Measurements from ENCODE around the gene CCDC59.
A peak's percentile ranks its signal among the peaks of the same experiment; 100 is the strongest.
"Not testable (repeated sequence)": the region's sequence is repeated elsewhere in the genome, so short reads cannot be mapped to it uniquely, and the experiment has no call there.

CCDC59 gene

DNA sequence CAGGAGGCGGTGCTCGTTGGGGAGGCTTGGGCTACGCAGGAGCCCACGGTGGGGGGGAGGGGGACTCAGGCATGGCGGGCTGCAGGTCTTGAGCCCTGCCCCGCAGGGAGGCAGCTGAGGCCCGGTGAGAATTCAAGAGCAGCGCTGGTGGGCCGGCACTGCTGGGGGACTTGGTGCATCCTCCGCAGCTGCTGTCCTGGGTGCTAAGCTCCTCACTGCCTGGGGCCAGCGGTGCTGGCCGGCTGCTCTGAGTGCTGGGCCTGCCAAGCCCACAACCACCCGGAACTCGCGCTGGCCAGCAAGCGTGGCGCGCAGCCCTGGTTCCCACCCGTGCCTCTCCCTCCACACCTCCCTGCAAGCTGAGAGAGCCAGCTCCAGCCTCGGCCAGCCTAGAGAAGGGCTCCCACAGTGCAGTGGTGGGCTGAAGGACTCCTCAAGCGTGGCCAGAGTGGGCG is 3.3 kb upstream of the CCDC59 start:
- no peak overlapping the region for H3K27ac ChIP-seq (ENCODE audit: low read length)
- H3K4me1 ChIP-seq (ENCODE audit: control insufficient read depth, insufficient read depth, low read length): peaks cover 2% of the 10 kb centered on the region; the same call in 1 of the 2 replicates
- no peak for DNase-seq (ENCODE audit: low read depth, low spot score)
- H3K36me3 ChIP-seq (ENCODE audit: control insufficient read depth, insufficient read depth, low read length): no peaks in the 10 kb centered on the region
- no peak overlapping the region for H3K4me3 ChIP-seq (ENCODE audit: low read length)
- H3K9me3 ChIP-seq (ENCODE audit: control insufficient read depth, insufficient read depth, low read length): no peaks in the 10 kb centered on the region
- no CpG with 5 or more reads among the region's 22 CpGs for WGBS (ENCODE audit: insufficient coverage, insufficient read length)
- no peaks in the 10 kb centered on the region for H3K27me3 ChIP-seq (ENCODE audit: control insufficient read depth, insufficient read depth, low read length)

DNA sequence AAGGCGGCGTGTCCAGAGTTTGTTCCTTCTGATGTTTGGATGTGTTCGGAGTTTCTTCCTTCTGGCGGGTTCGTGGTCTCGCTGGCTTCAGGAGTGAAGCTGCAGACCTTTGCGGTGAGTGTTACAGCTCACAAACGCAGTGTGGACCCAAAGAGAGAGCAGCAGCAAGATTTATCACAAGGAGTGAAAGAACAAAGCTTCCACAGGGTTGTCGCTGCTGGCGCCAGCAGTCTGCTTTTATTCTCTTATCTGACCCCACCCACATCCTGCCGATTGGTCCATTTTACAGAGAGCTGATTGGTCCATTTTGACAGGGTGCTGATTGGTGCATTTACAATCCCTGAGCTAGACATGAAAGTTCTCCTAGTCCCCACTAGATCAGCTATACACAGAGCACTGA is 2.6 kb upstream of the CCDC59 start:
- no CpG with 5 or more reads among the region's 11 CpGs for WGBS (ENCODE audit: insufficient coverage, insufficient read length)
- H3K4me3 ChIP-seq (ENCODE audit: low read length); H3K9me3 ChIP-seq (ENCODE audit: control insufficient read depth, insufficient read depth, low read length); H3K27me3 ChIP-seq (ENCODE audit: control insufficient read depth, insufficient read depth, low read length); H3K36me3 ChIP-seq (ENCODE audit: control insufficient read depth, insufficient read depth, low read length); H3K4me1 ChIP-seq (ENCODE audit: control insufficient read depth, insufficient read depth, low read length); H3K27ac ChIP-seq (ENCODE audit: low read length); DNase-seq (ENCODE audit: low read depth, low spot score): not testable (repeated sequence)

DNA sequence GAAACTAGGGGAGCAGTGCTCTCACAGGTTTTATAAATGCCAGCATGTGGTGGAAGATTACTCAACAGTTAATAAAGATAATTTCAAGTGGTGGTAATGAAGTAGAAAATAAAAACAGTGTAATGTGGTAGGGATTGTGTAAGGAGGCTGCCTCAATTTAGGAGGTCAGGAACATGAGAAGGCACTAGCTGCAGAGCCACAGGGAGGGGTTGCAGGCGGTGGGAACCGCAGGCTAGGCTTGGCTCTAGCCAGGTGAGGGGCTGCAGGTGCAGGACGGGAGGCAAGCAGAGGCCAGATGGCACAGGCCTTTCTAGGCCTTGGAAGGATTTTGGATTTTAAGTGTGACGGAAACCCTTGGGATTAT is 910 bp upstream of the CCDC59 start:
- H3K36me3 ChIP-seq (ENCODE audit: control insufficient read depth, insufficient read depth, low read length): peaks cover 2% of the 10 kb centered on the region; the same call in 1 of the 2 replicates
- no peaks in the 10 kb centered on the region for H3K9me3 ChIP-seq (ENCODE audit: control insufficient read depth, insufficient read depth, low read length)
- DNase-seq (ENCODE audit: low read depth, low spot score): peak; percentile 4
- no peak overlapping the region for H3K27ac ChIP-seq (ENCODE audit: low read length)
- peak overlapping the region; percentile 99; the same call in 1 of the 2 replicates for H3K4me3 ChIP-seq (ENCODE audit: low read length)
- no CpG with 5 or more reads among the region's 4 CpGs for WGBS (ENCODE audit: insufficient coverage, insufficient read length)
- H3K27me3 ChIP-seq (ENCODE audit: control insufficient read depth, insufficient read depth, low read length): no peaks in the 10 kb centered on the region
- peaks cover 2% of the 10 kb centered on the region; the same call in 1 of the 2 replicates for H3K4me1 ChIP-seq (ENCODE audit: control insufficient read depth, insufficient read depth, low read length)

DNA sequence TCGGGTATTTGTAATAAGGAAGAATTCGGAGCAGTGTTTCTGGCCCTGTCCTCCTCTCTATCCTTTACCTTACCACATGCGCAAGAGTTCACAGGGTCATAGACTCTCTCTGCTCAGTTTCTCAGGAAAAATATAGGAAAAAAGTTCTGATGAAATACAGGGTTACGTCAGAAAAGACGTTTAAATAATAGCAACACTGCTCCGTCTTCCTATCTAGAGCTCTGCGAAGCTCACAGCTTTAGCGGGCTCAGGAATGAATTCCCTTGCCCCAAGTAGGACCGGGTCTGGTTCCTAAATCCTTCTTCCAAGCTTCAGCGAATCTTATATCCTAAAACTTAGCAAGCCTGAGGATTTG is 365 bp downstream of the CCDC59 start:
- Histone ChIP-seq H3K9me3 (ENCODE audit: control insufficient read depth, insufficient read depth, low read length) (no peaks in the 10 kb centered on the region), H3K27me3 (ENCODE audit: control insufficient read depth, insufficient read depth, low read length) (no peaks in the 10 kb centered on the region), H3K36me3 (ENCODE audit: control insufficient read depth, insufficient read depth, low read length) (peaks cover 2% of the 10 kb centered on the region; the same call in 1 of the 2 replicates), H3K4me1 (ENCODE audit: control insufficient read depth, insufficient read depth, low read length) (peaks cover 2% of the 10 kb centered on the region; the same call in 1 of the 2 replicates), H3K27ac (ENCODE audit: low read length) (no peak overlapping the region), H3K4me3 (ENCODE audit: low read length) (peak overlapping the region; percentile 99)
- no peak for DNase-seq (ENCODE audit: low read depth, low spot score)
- WGBS (ENCODE audit: insufficient coverage, insufficient read length): no CpG with 5 or more reads among the region's 10 CpGs

DNA sequence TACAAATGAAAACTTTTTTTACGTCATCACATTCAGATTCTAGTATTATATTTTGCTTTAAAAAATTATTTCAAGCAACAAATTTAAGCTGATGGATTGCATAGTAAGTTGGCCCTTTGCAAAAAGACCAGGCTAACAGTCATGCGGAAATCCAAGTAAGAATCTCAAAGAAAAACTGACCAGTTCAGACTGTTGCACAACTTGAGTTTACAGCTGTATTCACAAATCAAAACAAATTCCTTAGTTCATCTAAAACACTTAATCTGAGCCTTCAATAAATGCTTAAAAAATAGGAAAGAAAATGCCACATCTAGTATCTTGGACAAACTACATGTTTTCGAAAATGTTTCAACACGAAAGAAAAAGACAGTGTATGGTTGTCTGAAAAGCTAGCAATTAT is 847 bp downstream of the CCDC59 start:
- Histone ChIP-seq H3K27me3 (ENCODE audit: control insufficient read depth, insufficient read depth, low read length) (no peaks in the 10 kb centered on the region), H3K27ac (ENCODE audit: low read length) (no peak overlapping the region), H3K4me1 (ENCODE audit: control insufficient read depth, insufficient read depth, low read length) (peaks cover 2% of the 10 kb centered on the region; the same call in 1 of the 2 replicates), H3K9me3 (ENCODE audit: control insufficient read depth, insufficient read depth, low read length) (no peaks in the 10 kb centered on the region), H3K4me3 (ENCODE audit: low read length) (peak overlapping the region; percentile 99; the same call in 1 of the 2 replicates), H3K36me3 (ENCODE audit: control insufficient read depth, insufficient read depth, low read length) (peaks cover 2% of the 10 kb centered on the region; the same call in 1 of the 2 replicates)
- no peak for DNase-seq (ENCODE audit: low read depth, low spot score)
- no CpG with 5 or more reads among the region's 4 CpGs for WGBS (ENCODE audit: insufficient coverage, insufficient read length)

DNA sequence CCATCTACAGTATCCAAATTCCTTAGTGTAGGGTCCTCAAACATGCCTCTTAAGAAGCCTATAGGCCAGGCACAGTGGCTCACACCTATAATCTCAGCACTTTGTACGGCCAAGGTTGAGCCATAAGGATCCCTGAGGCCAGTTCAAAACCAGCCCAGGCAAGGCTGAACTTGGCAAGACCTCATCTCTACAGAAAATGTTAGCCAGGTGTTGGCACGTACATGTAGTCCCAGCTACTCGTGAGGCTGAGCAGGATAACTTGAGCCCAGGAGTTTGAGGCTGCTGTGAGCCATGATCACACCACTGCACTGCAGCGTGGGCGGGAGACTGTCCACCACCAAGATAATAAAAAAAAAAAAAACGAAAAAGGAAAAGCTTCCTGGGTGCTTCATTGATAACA is 6.8 kb downstream of the CCDC59 start:
- H3K36me3 ChIP-seq (ENCODE audit: control insufficient read depth, insufficient read depth, low read length): peaks cover 6% of the 10 kb centered on the region; the same call in 1 of the 2 replicates
- WGBS (ENCODE audit: insufficient coverage, insufficient read length): no CpG with 5 or more reads among the region's 6 CpGs

DNA sequence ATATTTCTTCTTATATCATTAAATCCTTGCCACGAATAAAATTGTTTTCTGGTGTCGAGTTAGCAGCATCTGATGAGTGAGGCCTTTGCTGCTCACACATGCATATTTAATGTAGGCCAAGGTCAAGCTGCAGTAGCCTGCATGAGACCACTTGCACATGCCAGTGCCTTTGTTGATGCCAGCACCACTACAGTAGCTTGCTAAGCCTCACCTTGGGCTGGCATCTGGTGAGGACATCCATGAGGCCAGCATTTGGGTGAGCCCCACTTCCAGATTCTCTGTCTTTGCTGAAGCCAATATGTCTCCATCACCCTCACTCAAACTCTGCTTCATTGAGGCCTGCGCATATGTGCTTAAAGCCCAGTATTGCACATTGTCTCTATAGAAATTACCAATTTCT is 8.0 kb downstream of the CCDC59 start:
- DNase-seq (ENCODE audit: low read depth, low spot score): no peak
- Histone ChIP-seq H3K4me3 (ENCODE audit: low read length) (no peak overlapping the region), H3K36me3 (ENCODE audit: control insufficient read depth, insufficient read depth, low read length) (peaks cover 3% of the 10 kb centered on the region; the same call in 1 of the 2 replicates), H3K4me1 (ENCODE audit: control insufficient read depth, insufficient read depth, low read length) (no peaks in the 10 kb centered on the region), H3K9me3 (ENCODE audit: control insufficient read depth, insufficient read depth, low read length) (no peaks in the 10 kb centered on the region), H3K27ac (ENCODE audit: low read length) (no peak overlapping the region), H3K27me3 (ENCODE audit: control insufficient read depth, insufficient read depth, low read length) (no peaks in the 10 kb centered on the region)
- WGBS (ENCODE audit: insufficient coverage, insufficient read length): no CpG with 5 or more reads among the region's 3 CpGs

More for the DNA sequence above, 6.8 kb downstream of the CCDC59 start:
- Histone ChIP-seq H3K27me3 (ENCODE audit: control insufficient read depth, insufficient read depth, low read length) (no peaks in the 10 kb centered on the region), H3K4me1 (ENCODE audit: control insufficient read depth, insufficient read depth, low read length) (no peaks in the 10 kb centered on the region), H3K9me3 (ENCODE audit: control insufficient read depth, insufficient read depth, low read length) (no peaks in the 10 kb centered on the region), H3K4me3 (ENCODE audit: low read length) (no peak overlapping the region), H3K27ac (ENCODE audit: low read length) (no peak overlapping the region)
- DNase-seq (ENCODE audit: low read depth, low spot score): no peak

DNA sequence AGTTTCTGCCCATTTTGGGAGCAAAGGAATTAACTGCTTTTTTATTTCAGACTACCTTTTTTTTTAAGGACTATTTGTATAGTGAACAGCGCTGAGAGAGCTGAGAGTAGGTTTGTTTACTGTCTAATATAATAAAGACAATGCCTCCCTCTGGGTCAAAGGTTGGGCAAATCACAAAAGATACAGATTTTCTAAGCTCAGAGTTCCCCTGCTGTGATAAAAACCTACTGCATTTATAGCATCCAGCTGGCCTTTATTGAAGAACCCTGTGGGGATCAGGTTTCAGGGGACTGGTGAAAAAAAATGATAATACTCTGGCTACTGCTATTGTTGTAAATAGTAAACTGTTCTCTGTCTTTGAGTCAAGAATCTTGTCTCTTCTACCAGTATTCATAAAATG is 28.7 kb downstream of the CCDC59 start:
- no peak overlapping the region for H3K27ac ChIP-seq (ENCODE audit: low read length)
- no CpG with 5 or more reads among the region's 1 CpG for WGBS (ENCODE audit: insufficient coverage, insufficient read length)
- H3K9me3 ChIP-seq (ENCODE audit: control insufficient read depth, insufficient read depth, low read length): no peaks in the 10 kb centered on the region
- H3K4me3 ChIP-seq (ENCODE audit: low read length): no peak overlapping the region
- H3K27me3 ChIP-seq (ENCODE audit: control insufficient read depth, insufficient read depth, low read length): no peaks in the 10 kb centered on the region
- H3K4me1 ChIP-seq (ENCODE audit: control insufficient read depth, insufficient read depth, low read length): no peaks in the 10 kb centered on the region
- no peak for DNase-seq (ENCODE audit: low read depth, low spot score)
- H3K36me3 ChIP-seq (ENCODE audit: control insufficient read depth, insufficient read depth, low read length): no peaks in the 10 kb centered on the region

DNA sequence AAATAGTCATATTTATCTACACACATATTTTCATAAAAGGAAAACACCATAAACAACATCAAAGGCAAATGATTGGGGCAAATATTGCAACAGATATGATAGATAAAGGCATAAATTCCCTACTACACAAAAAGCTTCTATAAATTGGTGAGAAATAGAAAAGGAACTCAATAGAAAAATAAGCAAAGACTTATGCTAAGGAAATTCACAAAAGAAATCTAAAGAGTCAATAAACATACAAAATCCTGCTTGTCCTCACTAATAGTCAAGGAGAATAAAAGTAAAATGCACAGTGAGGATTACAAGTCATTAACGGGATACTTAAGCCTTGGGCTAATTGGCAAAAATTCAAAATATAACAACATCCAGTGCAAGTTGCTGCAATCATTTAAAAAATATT is 30.3 kb downstream of the CCDC59 start:
- Histone ChIP-seq H3K4me1 (ENCODE audit: control insufficient read depth, insufficient read depth, low read length) (no peaks in the 10 kb centered on the region), H3K27ac (ENCODE audit: low read length) (no peak overlapping the region), H3K4me3 (ENCODE audit: low read length) (no peak overlapping the region), H3K36me3 (ENCODE audit: control insufficient read depth, insufficient read depth, low read length) (no peaks in the 10 kb centered on the region), H3K9me3 (ENCODE audit: control insufficient read depth, insufficient read depth, low read length) (no peaks in the 10 kb centered on the region), H3K27me3 (ENCODE audit: control insufficient read depth, insufficient read depth, low read length) (no peaks in the 10 kb centered on the region)
- no CpG with 5 or more reads among the region's 1 CpG for WGBS (ENCODE audit: insufficient coverage, insufficient read length)
- no peak for DNase-seq (ENCODE audit: low read depth, low spot score)

DNA sequence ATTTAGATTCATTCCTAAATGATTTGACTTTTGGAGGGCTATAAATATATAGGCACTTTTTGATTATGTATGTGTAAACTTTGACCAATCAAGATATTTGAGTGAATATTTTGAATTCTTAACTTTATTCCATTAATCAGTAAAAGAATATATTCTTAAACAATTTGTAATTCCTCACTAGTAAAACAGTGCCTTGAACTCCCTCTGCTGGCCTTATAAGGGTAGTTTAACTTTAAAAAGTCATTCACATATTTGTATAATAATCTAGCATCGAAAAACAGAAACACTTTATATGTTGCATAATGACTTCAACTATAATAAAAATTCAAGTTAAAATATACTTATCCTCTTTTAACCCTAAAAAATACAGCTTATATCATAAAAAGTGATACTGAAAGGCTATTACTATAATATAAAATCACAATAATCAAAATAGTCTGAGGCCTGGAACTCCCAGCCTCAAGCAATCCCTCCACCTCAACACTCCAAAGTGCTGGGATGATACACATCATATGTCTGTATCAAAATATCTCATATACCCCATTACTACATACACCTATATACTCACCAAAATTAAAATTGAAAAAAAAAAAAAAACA is 31.2 kb downstream of the CCDC59 start:
- H3K27me3 ChIP-seq (ENCODE audit: control insufficient read depth, insufficient read depth, low read length): no peaks in the 10 kb centered on the region
- no peaks in the 10 kb centered on the region for H3K9me3 ChIP-seq (ENCODE audit: control insufficient read depth, insufficient read depth, low read length)
- no peaks in the 10 kb centered on the region for H3K36me3 ChIP-seq (ENCODE audit: control insufficient read depth, insufficient read depth, low read length)
- no peaks in the 10 kb centered on the region for H3K4me1 ChIP-seq (ENCODE audit: control insufficient read depth, insufficient read depth, low read length)
- no peak for DNase-seq (ENCODE audit: low read depth, low spot score)
- H3K4me3 ChIP-seq (ENCODE audit: low read length): no peak overlapping the region
- no CpG with 5 or more reads among the region's 1 CpG for WGBS (ENCODE audit: insufficient coverage, insufficient read length)
- H3K27ac ChIP-seq (ENCODE audit: low read length): no peak overlapping the region

Measured in iPS DF 6.9 (cell line).